Activated gamma-delta T cell (primary cell): ENCODE measurements around the gene RBBP8NL.

Source experiments
- DNase-seq: peaks from one replicate; lab custom pipeline; 2025; lab: John Stamatoyannopoulos, UW

RBBP8NL gene

DNA sequence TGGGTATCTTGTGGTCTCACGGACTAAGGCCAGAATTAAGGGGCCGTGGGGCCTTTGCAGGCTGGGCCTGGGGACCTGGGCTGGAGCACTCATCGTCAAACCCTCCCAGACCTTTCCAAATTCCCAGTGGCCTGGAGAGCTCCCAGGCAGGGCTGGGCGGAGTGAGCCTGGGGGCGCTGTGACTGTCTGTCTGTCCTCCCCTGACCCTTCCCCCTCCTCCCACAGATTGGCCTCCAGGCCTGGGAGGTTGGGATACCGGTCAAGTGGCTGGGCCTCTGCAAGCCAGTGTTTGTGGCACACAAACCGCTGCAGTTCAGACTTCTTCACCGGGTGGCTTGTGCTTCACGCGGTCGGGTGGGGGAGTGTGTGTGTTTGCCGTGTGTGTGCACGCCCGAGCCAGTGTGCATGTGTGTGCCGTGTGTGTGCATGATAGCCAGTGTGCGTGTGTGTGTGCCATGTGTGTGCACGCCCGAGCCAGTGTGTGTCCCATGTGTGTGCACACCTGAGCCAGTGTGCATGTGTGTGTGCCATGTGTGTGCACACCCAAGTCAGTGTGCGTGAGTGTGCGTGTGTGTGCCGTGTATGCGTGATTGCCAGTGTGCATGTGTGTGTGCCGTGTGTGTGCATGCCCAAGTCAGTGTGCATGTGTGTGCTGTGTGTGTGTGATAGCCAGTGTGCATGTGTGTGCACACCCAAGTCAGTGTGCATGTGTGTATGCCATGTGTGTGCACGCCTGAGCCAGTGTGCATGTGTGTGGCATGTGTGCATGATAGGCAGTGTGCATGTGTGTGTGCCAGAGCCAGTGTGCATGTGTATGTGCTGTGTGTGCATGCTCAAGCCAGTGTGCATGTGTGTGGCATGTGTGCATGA is 6.3 kb downstream of the RBBP8NL start:
- DNase-seq, result no peak

DNA sequence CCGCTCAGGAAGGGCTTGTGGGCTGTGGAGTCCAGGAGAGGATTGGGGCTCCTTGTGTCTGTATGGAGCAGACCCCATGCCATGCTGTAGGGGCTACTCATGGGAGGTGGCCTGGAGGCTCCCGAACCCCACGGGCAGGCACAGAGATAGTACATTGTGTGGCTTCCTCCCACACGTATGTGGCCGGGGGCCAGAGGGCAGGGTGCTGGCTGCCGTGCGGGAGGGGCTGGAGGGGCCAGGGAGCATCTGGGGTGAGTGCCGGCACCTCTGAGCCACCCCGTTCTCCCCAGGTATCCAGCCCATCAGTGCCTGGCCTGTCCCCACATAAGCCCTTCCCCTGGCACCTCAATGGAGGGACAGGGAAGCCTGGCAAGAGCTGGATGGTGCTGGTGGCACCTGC is 7.6 kb downstream of the RBBP8NL start:
- no peak for DNase-seq

DNA sequence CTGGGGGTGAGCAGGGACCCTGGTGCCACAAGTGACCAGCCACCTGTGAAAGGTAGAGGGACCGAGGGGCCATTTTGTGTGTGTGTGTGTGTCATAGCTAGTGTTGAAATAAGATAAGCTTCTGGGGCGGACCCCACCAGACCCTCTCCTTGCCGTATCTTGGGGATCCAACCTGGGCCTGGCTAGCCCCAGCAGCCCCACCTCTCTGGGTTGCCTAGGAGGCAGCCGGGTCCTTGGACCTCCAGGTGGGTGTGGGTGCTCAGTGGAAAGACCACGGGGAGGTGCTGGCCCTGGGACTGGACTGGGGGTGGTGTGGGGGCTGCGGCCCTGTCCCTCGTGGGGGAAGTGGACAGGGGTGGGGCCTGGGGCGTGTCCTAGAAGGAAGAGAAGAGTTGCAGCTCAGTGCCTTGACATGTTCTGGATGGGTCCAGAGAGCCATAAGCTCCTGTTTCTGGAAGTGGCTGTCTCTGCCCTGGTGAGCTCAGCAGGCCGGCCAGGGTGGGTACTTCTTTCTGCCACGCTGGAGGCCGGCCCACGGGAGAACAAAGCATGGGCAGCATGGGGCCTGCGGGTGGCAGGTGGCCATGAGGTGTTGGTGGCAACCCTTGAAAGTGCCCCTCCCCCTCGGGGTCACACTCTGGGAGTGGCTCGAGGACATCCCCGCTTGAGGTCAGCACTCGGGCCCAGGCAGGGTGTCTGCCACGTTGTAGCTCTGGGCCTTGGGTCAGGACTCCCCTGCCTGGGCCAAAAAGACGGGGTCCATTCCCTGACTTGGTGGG is 8.4 kb downstream of the RBBP8NL start:
- no peak for DNase-seq

DNA sequence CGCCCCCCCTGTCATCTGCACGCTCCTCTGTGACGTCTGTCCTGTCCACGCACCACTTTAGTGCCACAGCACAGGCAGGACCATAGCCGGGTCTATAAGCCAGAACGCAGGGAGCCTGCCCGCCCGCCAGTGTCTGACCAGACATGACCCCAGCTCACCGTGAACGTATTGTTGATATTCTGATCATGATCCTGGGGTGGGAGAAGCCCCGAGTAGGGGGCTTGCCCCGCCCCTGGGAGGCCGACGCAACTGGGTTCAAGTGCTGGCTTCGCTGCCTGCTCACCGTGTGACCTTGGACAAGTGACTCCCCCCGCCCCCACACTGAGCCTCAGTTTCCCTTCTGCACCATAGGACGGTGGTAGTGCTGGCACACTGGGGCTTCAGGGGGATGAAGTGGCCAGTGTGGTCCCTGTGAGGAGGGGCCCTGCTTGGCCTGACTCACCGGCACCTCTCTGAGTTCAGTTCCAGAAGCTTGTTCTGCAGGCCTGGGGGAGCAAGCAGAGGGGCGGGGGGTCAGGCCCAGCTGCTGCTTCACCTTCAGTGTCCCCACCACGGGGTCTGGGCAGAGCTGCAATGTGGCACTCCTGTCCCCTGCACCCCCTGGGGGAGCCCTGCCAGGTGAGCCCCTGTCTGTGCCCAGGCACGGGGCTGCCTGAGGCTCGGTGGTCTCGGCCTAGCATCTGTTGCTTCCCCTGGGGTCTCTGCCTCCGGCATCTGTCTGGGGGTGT is 9.2 kb downstream of the RBBP8NL start:
- no peak for DNase-seq

DNA sequence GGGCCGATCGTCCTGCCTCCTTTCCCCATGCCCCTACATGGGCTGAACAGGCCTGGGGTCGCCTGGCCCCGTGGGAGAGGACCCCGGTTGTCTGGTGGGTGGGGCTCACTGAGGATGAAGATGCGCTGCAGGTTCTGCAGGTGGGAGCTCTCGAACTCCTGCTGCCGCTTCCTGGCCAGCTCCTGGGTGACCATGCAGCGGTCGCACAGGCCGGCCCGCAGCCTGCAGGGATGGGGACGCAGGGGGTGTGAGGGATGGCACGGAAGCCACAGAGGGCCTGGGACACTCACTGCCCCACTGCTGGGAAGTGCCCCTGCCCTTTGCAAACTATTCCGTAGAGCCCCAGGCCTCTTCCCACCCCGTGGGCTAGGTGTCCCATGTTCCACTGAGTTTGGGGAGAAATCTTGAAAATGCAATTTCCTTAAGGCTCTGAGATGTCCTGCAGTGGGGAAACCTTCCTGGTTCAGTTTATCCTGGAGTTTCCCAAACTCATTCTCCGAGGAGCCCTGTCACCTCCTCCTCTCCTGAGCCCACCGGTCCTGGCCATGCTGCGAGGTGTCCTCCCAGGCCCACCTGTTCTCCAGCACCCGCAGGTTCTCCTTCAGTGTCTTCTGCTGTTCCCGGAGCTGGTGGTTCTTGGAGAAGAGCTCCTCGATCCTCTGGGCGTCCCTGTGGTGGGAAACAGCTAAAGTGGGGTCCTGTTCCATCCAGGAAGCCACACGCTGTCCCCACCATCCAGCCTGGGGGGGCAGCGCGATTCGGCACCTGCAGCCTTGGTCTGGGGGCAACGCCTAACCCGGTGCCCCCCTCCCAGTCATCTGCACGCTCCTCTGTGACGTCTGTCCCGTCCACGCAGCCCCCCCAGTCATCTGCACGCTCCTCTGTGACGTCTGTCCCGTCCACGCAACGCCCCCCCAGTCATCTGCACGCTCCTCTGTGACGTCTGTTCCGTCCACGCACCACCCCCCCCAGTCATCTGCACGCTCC is 10.4 kb downstream of the RBBP8NL start:
- no peak for DNase-seq

DNA sequence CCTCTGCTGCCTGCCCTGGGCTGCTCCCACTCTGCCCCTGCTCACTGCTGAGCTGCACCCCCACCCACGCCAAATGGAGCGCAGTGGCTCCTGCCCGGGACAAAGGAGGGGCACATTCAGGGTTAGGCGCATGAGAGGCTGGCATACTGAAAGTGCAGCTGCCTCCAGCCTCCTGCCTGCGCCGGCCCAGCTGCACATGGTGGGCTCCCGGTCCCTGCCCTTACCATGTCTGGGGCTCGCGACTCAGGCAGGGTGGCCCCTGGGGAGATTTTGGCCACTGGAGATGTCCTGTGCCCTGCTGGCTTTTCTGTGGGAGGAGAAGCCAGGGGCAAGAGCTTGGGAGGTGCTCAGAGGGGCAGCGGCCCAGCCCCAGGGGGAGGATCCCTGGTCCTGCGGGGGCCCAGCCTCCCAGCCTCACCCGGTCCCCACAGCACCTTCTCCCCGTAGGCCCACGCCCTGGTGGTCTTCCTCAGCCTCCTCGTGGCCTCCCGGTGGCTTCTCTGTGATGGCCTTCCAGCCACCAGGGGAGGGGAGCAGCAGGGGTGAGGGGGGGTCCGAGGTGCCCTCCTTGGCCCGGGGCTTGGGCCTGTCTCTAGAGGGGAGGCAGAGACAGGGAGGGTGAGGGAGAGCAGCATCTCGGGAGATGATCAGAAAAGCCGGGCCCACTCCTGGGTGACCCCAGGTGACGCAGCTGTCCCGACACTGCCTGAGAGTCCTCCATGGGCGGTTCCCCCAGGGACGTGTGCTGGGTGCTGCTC is 11.8 kb downstream of the RBBP8NL start:
- DNase-seq, result no peak

DNA sequence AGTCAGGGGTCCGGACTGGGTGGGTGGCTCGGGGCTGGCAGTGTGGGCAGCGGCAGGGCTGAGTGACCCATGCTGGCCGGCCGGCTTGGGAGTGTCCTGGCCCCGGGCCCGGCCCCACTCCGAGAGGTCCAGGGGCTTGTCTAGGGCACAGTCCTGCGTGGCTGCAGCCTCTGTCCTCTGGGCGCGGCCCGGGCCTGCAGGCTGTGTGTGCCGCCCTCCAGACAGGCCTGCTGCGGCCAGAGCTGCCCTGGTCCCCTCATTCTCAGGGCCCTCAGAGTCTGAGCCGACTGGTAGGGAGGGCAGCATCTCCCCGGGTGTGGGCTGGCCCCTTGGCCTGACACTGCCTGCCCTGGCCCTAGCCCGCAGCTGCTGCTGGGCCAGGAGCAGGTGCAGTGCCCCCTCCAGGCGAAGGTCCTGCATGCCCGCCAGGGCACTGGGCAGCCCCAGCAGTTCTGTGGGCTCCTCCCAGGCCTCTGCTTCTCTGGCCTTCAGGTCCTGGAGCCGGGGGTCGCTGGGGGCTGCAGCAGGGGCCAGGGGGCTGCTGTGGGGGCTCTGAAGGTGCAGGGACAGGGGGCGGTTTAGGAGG is 13.3 kb downstream of the RBBP8NL start:
- no peak for DNase-seq

DNA sequence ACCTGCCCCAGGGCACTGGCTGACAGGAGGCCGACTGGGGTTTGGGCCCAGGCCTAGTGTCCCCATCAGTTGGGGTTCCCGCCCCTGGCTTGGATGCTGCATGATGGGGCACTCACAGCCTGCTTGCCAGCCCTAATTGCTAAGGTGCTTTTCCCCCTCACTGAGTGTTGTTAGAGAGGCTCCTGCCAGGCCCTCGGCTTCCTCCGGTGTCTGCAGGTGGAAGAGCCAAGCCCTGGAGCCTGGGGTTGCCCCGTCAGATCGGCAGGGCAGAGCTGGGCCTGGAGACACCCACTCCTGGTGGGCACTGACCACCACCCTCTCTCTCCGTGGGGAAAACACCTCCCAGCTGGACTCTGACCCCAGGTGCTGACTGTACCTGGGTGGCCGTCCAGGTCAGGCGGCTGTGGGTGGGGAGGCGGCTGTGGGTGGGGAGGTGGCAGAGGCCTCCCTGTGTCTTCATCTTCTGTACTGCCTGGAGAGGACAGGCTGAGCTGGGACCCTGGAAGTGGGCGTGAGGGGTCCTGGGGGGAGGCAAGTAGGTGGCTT is 14.2 kb downstream of the RBBP8NL start:
- no peak for DNase-seq

DNA sequence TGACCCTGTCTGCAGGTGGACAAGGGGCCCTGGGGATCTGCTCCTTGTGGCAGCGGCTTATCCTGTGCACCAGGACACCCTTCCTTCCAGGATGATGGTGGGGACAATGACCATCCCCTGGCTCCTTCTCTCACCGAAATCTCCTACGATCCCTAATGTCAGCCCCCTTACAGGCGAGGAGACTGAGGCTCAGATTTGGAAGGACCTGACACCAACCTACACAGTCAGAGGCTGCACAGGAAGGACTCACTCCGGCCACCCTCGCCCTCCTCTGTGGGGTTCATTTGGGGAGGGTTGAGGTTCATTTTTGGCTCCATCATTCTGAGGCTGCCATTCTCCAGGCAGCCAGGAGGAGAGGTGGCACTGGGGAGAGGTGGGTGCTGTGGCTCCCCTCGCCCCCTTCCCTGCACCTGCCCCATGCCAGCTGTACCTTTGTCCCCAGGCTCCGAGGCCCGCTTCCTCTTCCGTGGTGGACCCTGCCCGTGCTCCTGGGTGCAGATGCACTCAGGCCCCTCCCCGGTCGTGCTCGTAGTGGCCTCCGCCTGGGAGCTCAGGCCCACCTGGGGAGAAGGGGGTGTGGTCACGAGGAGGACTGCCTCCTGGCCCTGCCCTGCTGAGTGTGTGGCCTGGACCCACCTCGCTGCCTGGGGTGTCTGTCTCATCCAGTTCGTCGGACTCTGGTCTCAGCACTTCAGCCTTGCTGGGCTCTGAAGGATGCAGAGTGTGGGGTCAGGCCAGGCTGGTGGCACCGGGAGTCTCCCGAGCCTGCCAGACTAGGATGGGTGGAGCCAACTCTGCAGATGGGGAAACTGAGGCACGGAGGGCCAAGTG is 14.9 kb downstream of the RBBP8NL start:
- DNase-seq, result no peak

DNA sequence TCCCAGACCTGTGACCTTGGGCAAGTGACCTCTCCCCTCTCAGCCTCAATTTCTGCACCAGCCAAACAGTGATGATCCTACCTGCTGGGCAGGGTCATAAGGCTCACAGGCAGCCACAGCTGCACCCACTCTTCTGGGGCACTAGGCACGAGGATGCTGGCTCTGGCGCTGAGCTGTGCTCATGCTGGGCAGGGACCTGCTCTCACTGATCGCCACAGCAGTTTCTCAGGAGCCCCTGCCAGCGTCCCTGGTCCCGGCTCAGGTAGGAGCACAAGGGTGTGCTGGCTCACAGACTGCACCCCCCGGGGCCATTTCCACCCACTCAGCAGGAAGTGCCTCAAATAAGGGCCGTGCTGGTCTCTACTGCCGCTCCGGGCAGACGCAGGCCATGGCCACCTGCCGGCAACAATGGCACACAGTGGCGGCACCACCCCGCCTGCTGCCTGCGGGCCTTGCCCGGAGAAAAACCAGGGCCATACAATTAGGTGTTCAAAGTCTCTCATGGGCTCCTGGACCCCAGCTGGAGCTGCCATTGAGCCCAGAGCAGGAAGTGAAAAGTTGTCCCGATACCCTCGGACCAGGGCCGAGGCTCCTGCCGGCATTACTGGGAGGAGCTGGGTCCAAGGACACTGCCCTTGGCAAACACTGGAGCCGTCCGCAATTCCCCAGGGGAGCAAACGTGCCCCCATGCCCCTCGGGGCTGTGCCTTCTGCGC is 15.7 kb downstream of the RBBP8NL start:
- DNase-seq, result no peak

DNA sequence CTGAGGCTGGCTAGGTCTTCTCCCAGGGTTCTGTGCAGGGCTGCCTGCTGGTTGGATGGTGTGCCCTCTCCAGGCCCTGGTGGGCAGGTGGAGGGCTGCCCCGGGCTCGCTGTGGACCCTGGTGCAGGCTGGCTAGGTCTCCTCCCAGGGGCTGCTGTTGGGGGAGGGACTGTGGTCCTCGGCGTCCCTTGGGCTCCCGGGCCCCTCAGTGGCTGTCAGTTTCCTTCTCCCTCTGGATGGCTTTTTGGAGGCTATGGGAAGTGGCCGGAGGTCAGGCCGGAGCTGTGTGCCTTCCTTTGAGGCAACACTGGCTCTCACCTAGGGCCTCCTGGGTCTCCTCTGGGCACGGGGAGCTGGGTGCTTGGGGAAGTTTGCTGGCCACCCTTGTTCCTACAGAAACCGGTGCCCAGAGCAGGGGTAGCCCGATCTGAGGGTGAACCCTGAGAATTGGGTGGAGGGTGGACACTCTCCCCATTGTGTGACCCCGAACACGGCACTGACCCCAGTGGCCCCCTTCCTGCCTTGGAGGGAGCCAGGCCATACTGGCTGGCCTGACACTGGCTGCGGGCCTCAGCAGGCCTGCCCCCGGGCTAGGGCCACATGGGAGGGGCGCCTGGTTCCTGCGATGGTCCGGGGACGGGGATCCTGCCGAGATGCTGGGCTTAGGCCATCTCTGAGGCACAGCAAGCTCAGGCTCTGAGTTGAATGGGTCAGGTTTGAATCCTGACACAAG is 16.4 kb downstream of the RBBP8NL start:
- no peak for DNase-seq

DNA sequence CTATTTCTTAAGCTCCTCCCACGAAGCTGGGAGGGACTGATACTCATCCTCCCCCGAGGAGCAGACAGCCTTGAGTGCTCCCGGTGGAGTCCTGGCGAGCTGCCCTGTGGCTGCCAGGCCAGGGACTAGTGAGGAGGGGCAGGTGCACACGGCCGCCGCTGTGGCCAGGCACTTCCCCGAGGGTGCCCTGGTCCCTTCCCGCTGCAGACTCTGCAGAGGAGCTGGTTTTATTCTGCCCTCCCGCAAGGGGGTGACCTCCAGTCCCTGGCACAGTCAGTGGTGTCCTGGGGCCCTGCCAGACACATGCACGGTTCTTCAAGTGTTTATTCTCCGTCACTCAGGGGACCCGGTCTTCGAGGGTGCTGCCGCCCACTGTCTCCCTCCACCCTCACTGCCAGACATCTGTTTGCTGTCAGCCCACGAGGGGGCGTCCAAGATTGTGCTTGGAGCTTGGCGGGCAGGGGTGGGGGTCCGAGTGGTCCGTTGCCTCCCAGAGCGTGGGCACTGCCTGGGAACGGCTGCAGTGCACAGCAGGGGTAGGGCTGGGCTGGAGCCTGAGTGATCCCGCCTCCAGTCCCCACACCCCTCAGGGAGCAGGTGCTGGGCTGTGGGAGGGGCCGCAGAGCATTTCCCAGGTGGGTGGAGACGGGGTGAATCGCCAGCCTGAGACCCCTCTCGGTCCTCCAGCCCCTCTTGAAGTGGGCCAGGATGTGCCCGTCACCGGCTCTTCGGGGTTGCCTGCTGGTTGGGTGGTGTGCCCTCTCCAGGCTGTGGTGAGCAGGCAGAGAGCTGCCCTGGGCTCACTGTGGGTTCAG is 17.2 kb downstream of the RBBP8NL start:
- no peak for DNase-seq

DNA sequence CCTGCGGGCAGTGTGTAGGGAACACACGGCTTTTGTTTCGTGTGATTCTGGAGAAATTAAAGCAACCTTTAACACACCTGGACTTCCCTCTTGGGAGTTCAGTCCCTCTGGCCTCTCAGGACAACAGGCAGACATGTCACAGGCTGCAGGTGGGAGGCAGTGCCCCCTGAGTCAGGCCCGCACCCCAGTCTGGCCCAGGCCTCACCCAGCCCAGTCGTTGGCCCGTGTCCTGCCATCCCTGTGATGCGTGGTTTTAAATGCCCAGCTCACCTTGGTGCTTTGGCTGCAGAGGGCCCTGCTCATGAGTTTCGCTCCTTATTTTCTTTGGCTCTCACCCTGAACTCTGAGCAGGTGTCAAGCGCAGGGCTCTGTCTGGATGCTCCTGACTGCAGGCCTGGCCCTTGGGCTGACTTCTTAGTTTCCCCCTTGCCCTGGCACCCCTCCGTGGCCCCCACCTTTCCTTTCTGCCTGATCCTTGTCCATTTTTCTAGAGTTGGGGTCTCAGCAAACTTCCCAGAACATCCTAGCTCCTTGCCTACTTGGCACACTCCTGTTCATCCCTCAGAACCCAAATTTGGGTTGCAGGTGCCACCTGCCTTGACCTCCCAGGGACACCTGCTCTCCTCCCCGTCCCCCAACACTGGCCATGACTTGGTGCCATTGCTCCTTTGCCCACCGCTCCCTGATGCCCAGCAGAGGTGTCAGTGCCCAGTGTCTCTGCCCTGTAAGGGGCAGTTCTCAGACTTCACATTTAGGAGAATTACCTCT is 18.1 kb downstream of the RBBP8NL start:
- no peak for DNase-seq

DNA sequence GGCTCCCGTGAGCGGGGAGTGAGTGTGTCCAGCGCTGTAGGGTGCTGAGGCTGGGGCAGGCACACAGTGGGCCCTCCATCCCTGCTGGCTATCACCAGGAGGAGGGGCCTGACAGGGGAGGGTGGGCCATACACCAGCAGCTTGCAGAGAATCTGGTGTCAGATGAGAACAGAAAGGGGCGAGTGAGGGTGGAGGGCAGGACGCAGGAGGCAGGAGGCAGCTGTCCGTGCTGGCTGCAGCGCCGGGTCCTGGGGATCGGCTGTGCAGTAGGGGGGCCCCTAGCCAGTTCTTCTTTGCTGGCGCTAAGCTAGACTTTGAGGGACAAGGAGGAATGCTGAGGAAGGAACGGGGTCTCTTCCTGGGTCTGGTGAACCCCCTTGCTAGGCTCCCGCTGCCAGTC is 18.7 kb downstream of the RBBP8NL start:
- no peak for DNase-seq

DNA sequence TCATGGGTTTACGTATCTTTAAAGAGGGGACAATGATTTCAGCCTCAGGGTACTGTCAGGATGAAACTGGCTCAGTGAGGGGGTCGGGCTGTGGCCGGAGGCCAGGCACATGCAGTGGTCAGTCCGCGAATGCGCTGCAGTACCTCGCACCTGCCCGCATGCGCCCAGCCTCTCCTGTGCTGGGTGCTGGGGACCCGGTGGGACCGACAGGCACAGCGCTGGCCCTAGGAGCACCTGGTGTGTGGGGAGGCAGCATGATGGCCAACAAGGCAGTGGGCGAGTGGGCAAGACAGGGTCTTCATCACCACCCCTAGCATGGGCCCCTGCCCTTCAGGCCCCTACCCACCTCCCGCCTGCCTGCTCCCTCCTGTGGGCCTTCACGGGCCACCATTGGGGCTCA is 19.3 kb downstream of the RBBP8NL start:
- no peak for DNase-seq
